KBM-7 (cell line): ENCODE data around the gene ERC2.
"Not testable (repeated sequence)": the region's sequence is repeated elsewhere in the genome, so short reads cannot be mapped to it uniquely, and the experiment has no call there.

Source experiments
- DNase-seq: peaks from one replicate; pipeline ENCODE4 v3.0.0-alpha.2; 2015
- in situ Hi-C: fragments of 300-500 bp; cut with MboI; formaldehyde crosslinking; loops from 2 replicates; pipeline ENCODE4 v1.14.3; 2020; ENCODE audit warnings: low sequenced_read_pairs, low pct_unique_long_range_greater_than_20kb, mixed read lengths

Gene ERC2

GRCh38 chr3:55508335-55508734 is 959.9 kb downstream of the ERC2 start:
- in situ Hi-C loops, result no loop called here
- DNase-seq, result no peak

GRCh38 chr3:55507808-55508207 is 960.5 kb downstream of the ERC2 start:
- no peak for DNase-seq
- in situ Hi-C loops, result no loop called here

GRCh38 chr3:55505776-55506175 is 962.5 kb downstream of the ERC2 start:
- DNase-seq, result no peak
- in situ Hi-C loops, result no loop called here

GRCh38 chr3:55505102-55505501 is 963.2 kb downstream of the ERC2 start:
- DNase-seq, in situ Hi-C loops: not testable (repeated sequence)

GRCh38 chr3:55501905-55502304 is 966.4 kb downstream of the ERC2 start:
- DNase-seq, result no peak
- in situ Hi-C loops, result no loop called here

- DNase-seq, result no peak
- in situ Hi-C loops, result no loop called here
Observed at GRCh38 chr3:55500555-55501330, 967.5 kb downstream of the ERC2 start.

GRCh38 chr3:55498520-55498919 is 969.7 kb downstream of the ERC2 start:
- in situ Hi-C loops, result no loop called here

GRCh38 chr3:55497250-55497649 is 971.0 kb downstream of the ERC2 start:
- in situ Hi-C loops, result no loop called here
- no peak for DNase-seq

More at GRCh38 chr3:55498520-55498919, 969.7 kb downstream of the ERC2 start:
- no peak for DNase-seq

- DNase-seq, result no peak
- in situ Hi-C loops, result no loop called here
Observed at GRCh38 chr3:55494976-55495375, 973.3 kb downstream of the ERC2 start.

GRCh38 chr3:55492976-55493375 is 975.3 kb downstream of the ERC2 start:
- in situ Hi-C loops, result no loop called here
- no peak for DNase-seq

- no peak for DNase-seq
- in situ Hi-C loops, result no loop called here
Observed at GRCh38 chr3:55491296-55491816, 976.9 kb downstream of the ERC2 start.

GRCh38 chr3:55490276-55490913 is 977.9 kb downstream of the ERC2 start:
- in situ Hi-C loops, result no loop called here
- no peak for DNase-seq

GRCh38 chr3:55489798-55490132 is 978.5 kb downstream of the ERC2 start:
- in situ Hi-C loops, result no loop called here
- no peak for DNase-seq

- DNase-seq, result no peak
Observed at GRCh38 chr3:55488398-55489055, 979.7 kb downstream of the ERC2 start.

GRCh38 chr3:55487381-55488241 is 980.7 kb downstream of the ERC2 start:
- DNase-seq, result peak; percentile 12
- in situ Hi-C loops, result no loop called here

More at GRCh38 chr3:55488398-55489055, 979.7 kb downstream of the ERC2 start:
- in situ Hi-C loops, result no loop called here

- DNase-seq, result no peak
- in situ Hi-C loops, result no loop called here
Observed at GRCh38 chr3:55486857-55487380, 981.3 kb downstream of the ERC2 start, which contains the start of gene WNT5A. TSS of gene WNT5A (minus strand) at chr3:55487306. CDS start at chr3:55486985, 321 bp downstream.

- DNase-seq, result no peak
- in situ Hi-C loops, result no loop called here
Observed at GRCh38 chr3:55486101-55486856, 982.0 kb downstream of the ERC2 start.
